GM19238 (cell line): ENCODE measurements around the gene MPND.
A peak's percentile ranks its signal among the peaks of the same experiment; 100 is the strongest.

Experiments
- DNase-seq: peaks from one replicate; pipeline ENCODE4 v3.0.0; 2011; ENCODE audit warnings: low spot score; ENCODE audit not compliant: insufficient read length

MPND gene

GRCh38 chr19:4400135-4400936, 57.0 kb downstream of the MPND start, which contains the start of gene SH3GL1:
SH3GL1 (minus strand) TSS chr19:4400547; CDS start chr19:4400368, 179 bp downstream.
- peak; percentile 81 for DNase-seq

GRCh38 chr19:4401769-4402170, 58.4 kb downstream of the MPND start:
- DNase-seq, result no peak

GRCh38 chr19:4402171-4403004, 59.0 kb downstream of the MPND start, which contains the start of gene CHAF1A:
CHAF1A (plus strand) TSS chr19:4402640; CDS start chr19:4402763, 123 bp downstream.
- DNase-seq, result peak; percentile 100

- DNase-seq, result no peak
Measured at GRCh38 chr19:4403005-4403761, 59.8 kb downstream of the MPND start.

- DNase-seq, result no peak
Measured at GRCh38 chr19:4405977-4406376, 62.6 kb downstream of the MPND start.

- no peak for DNase-seq
Measured at GRCh38 chr19:4406626-4407025, 63.3 kb downstream of the MPND start.

- DNase-seq, result no peak
Measured at GRCh38 chr19:4409123-4409933, 66.0 kb downstream of the MPND start.
